ENCODE measurements around the gene RPS19BP1.

Gene RPS19BP1

GRCh38 chr22:39490966-39491680 is 41.4 kb downstream of the RPS19BP1 start:
- no peak for DNase-seq

- DNase-seq, result peak in 41 of 51 donors; percentile 30 to 91 (median 69)
These were observed 42.3 kb downstream of the RPS19BP1 start for GRCh38 chr22:39490135-39490798.

DNA sequence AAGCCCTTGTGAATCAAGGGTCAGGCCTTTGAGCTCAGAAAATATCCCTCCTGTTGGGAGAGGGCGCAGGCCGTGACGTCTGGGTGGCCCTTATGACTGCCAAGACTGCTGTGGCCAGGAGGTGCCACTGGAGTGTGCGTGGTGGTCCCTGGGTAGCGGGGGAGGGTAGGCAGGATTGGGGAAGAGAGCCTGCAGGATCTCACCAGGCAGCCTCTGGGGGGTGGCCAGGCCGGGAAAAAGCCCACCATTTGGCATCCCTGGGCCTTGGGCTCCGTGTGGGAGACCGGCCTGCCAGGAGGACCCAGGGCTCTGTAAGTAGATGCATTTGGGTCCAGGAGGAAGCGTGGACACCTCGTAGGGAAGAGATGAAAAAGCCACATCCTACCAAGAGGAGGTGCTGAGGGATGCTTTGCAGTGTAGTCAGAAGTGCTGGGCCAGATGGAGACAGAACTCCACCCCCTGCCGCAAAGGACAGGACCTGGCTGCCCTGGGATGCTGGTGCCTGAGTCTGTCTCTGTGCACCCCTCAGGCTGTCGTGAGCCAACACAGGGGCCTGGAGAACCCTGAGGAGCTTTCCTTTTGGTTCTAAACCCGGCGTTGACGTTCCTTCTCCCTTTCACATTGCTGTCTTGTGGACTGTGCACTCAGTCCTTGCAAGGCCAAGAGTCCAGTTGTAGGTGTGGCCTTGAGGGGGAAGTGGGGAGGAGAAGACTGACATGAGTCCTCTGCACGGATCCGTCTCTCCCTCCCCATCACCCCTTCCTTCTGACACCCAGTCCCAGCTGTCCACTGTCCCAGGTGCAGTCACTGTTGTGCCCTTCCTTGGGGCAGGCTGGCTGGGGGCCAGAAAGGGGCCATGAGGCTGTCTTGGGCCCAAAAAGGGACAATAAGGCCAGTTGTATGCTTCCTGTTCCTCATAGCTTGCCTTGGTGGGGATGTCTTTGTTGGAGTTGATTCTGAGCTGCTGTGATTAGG is 43.2 kb downstream of the RPS19BP1 start:
- no peak for DNase-seq

DNA sequence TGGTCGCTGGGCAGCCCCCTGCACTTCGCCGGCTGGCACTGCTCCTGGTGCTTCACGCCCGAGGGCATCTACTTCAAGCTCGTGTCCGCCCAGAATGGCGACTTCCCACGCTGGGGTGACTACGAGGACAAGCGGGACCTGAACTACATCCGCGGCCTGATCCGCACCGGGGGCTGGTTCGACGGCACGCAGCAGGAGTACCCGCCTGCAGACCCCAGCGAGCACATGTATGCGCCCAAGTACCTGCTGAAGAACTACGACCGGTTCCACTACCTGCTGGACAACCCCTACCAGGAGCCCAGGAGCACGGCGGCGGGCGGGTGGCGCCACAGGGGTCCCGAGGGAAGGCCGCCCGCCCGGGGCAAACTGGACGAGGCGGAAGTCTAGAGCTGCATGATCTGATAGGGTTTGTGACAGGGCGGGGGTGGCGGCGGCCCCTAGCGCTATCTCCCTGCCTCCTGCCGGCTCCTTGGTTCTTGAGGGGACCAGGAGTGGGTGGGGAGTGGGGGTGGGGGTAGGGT is 43.9 kb downstream of the RPS19BP1 start:
- DNase-seq, result no peak

GRCh38 chr22:39487826-39488520 is 44.6 kb downstream of the RPS19BP1 start:
- no peak for DNase-seq

DNA sequence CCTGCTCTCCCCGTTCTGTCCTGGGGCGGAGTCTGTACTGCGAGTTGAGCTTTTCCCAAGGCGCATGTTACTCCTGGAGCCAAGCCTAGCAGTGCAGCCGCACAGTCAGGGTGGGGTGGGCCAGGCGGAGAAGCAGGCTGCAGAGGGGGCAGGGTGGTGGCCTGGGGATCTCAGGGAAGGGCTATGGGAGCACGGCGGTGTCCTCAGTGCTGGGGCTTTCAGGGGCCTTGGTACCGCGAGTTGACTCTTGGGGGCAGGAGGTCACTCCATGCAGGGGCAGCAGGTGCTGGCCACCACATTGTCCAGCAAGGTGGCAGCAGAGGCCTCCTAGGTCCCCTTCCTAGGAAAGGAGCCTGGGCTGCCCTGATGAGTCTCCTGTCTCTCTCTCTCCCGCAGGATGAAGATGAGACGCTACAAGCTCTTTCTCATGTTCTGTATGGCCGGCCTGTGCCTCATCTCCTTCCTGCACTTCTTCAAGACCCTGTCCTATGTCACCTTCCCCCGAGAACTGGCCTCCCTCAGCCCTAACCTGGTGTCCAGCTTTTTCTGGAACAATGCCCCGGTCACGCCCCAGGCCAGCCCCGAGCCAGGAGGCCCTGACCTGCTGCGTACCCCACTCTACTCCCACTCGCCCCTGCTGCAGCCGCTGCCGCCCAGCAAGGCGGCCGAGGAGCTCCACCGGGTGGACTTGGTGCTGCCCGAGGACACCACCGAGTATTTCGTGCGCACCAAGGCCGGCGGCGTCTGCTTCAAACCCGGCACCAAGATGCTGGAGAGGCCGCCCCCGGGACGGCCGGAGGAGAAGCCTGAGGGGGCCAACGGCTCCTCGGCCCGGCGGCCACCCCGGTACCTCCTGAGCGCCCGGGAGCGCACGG is 45.4 kb downstream of the RPS19BP1 start:
- peak in 13 of 51 donors; percentile 21 to 65 (median 45) for DNase-seq

- DNase-seq, result no peak
These were observed 49.8 kb downstream of the RPS19BP1 start for GRCh38 chr22:39482768-39483167.

DNA sequence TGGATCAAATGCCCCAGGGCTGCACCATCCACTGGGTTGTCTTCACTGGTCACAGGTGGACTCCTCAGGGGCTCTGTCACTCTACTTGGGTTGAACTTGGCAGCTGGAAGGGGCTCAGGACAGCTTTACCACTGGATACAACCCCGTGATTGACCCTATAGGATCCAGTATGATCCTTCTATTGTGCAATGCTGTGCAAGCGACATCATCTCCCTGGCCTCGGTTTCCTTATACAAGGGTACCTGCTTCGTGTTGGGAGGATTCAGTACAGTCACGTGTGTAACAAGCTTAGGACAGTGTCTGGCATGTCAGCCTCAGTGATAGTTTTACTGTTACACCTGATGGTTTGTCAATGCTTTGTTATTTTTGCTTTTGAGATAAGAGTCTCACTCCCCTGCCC is 51.0 kb downstream of the RPS19BP1 start:
- DNase-seq, result no peak

GRCh38 chr22:39481054-39481453 is 51.5 kb downstream of the RPS19BP1 start:
- DNase-seq, result peak in 29 of 51 donors; percentile 25 to 84 (median 52)

DNA sequence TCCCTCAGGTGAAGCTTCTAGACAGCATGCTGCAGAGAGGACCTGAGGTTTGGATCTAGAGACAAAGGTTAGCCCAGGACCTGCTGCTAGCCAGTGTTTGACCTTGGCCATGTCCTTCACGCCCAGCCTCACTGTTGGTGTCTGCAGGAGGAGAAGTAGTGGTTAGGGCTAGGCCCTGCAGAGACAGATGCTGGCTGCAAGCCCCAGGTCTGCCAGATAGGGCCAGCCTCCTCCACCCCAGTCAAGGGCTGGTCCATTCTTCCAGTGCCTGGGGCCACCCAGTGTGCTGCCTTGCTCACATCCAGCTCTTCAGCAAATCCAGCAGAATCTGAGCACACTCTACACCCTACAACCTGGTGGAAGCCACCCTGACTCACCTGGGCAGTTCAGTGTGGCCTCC is 52.0 kb downstream of the RPS19BP1 start:
- no peak for DNase-seq

GRCh38 chr22:39479254-39479653 is 53.3 kb downstream of the RPS19BP1 start:
- DNase-seq, result no peak

Data from hypothalamus (tissue), 51 donors.